ENCODE data around the gene TAS2R7.
"Not testable (repeated sequence)": the region's sequence is repeated elsewhere in the genome, so short reads cannot be mapped to it uniquely, and the experiment has no call there.

Gene TAS2R7

GRCh38 chr12:10802587-10802986, at the start of gene TAS2R7:
Gene TAS2R7, minus strand, starts transcription at chr12:10802627. Its CDS starts 57 bp downstream, at chr12:10802570.
- no peak for DNase-seq

GRCh38 chr12:10851243-10851858, 48.9 kb upstream of the TAS2R7 start:
- DNase-seq, result no peak

GRCh38 chr12:10849425-10849878, 47.0 kb upstream of the TAS2R7 start, which contains the start of gene PRR4:
Gene PRR4, minus strand, starts transcription at chr12:10849475. Its CDS starts 38 bp downstream, at chr12:10849437.
- no peak for DNase-seq

GRCh38 chr12:10847744-10848143, 45.3 kb upstream of the TAS2R7 start:
- DNase-seq, result no peak

DNA sequence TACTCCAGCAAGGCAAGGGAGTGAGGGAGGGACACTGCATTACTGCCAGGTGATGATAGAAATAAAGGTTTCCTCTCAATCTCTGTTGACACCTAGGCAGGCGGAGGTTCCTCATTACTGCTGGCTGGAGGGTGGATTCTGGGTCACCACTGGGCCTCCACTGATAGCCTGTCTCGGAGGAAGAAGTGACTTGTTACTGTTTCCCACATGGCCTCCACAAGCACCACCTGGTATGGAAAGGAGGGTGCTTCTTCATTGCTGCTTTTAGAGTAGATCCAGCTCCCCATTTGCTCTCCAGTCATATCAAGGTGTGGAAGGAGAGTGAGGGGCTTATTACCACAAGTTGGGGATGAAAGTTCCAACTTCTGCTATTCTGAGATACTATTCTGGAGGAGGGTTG, 40.4 kb upstream of the TAS2R7 start:
- no peak for DNase-seq

DNA sequence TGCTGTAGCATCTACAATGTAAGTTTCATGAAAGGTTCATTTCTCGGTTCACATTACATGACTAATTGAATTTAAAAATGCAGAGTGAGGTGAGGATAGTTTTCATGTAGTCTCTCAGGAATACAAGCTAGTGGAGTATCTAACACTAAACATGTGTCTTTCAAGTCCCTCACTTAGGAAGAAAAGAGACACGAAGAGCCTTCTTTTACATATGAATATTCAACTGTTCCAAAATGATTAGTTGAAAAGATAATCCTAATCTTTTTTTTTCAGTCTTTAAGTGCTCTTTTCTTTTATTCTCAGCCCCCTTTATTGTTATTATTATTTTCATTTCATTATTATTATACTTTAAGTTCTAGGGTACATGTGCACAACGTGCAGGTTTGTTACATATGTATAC, 36.0 kb upstream of the TAS2R7 start:
- no peak for DNase-seq

- no peak for DNase-seq
Measured at GRCh38 chr12:10829994-10830393, 27.6 kb upstream of the TAS2R7 start.

- DNase-seq, result no peak
Measured at GRCh38 chr12:10826258-10826657, 23.8 kb upstream of the TAS2R7 start, which contains the start of gene TAS2R10. Gene TAS2R10, minus strand, starts transcription at chr12:10826358. Its CDS starts 89 bp downstream, at chr12:10826269.

GRCh38 chr12:10824957-10825356, 22.5 kb upstream of the TAS2R7 start:
- no peak for DNase-seq

DNA sequence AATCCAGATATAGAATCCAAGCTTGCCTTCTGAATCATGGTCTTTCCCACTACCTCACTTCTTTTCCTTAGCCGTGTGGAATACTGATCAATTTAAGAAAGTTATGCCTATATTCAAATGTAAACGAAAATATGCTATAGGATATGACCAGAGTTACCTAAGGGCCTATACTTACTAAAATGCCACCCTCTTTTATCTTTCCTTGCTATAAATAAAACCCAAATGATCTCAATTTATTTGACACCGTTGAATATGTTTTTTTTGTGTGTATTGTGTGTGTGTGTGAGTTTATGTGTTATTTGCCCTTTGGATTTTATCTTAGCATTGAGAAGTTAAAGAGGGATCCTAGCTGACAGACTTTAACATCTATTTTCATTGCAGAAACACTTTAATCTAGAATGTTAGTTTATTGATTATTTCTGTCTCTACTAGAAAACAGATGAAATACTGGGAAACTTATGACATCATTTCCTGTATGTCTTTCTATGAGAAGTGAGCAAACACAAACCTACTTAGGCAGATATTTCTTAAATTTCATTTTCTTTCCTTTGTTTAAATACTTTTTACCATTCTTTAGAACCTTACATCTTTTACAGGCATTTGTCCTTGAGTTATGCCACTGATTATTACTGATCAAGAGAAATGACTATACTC, 9.6 kb upstream of the TAS2R7 start:
- no peak for DNase-seq

- DNase-seq, result no peak
Measured at GRCh38 chr12:10810068-10810467, 7.6 kb upstream of the TAS2R7 start, which contains the start of gene TAS2R9. Gene TAS2R9, minus strand, starts transcription at chr12:10810168. Its CDS starts 93 bp downstream, at chr12:10810075.

GRCh38 chr12:10807186-10807585, 4.8 kb upstream of the TAS2R7 start, which contains the start of gene TAS2R8:
Gene TAS2R8, minus strand, starts transcription at chr12:10807286. Its CDS starts 306 bp downstream, at chr12:10806980.
- DNase-seq, result no peak

- no peak for DNase-seq
Measured at GRCh38 chr12:10801741-10802140, 686 bp downstream of the TAS2R7 start.

- no peak for DNase-seq
Measured at GRCh38 chr12:10794222-10794621, 8.2 kb downstream of the TAS2R7 start.

GRCh38 chr12:10791769-10792168, 10.7 kb downstream of the TAS2R7 start:
- not testable (repeated sequence) for DNase-seq

- no peak for DNase-seq
Measured at GRCh38 chr12:10783252-10783651, 19.2 kb downstream of the TAS2R7 start.

GRCh38 chr12:10779103-10779502, 23.3 kb downstream of the TAS2R7 start:
- DNase-seq, result no peak

- DNase-seq, result no peak
Measured at GRCh38 chr12:10771132-10771733, 31.2 kb downstream of the TAS2R7 start.

- no peak for DNase-seq
Measured at GRCh38 chr12:10759657-10760056, 42.8 kb downstream of the TAS2R7 start.

DNA sequence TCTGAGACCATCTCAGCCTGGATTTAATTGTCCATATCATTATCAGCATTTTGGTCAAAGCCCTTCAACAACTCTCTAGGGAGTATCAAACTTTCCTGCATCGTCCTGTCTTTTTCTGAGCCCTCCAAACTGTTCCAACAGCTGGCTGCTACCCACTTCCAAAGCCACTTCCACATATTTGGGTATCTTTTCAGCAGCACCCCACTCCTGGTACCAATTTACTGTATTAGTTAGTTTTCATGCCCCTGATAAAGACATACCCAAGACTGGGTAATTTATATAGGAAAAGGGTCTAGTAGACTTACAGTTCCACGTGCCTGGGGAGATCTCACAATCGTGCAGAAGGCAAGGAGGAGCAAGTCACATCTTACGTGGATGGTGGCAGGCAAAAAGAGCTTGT, 46.2 kb downstream of the TAS2R7 start:
- DNase-seq, result no peak

- no peak for DNase-seq
Measured at GRCh38 chr12:10753059-10753458, 49.4 kb downstream of the TAS2R7 start.

Data from activated naive CD4-positive, alpha-beta T cell treated with anti-CD3 and anti-CD28 coated beads, Interleukin-2, amount 50 U/mL, for 16 hours (primary cell).